NB4 (cell line): ENCODE data around the gene SERF2.

ENCODE experiments used
- MYC ChIP-seq: IDR thresholded peaks from 2 replicates; pipeline ENCODE4 v1.6.1; 2011; ENCODE audit warnings: low read depth, low read length
- POLR2A ChIP-seq: IDR thresholded peaks from 2 replicates; pipeline ENCODE4 v1.6.1; 2011; ENCODE audit warnings: mild to moderate bottlenecking; ENCODE audit not compliant: insufficient read length; ENCODE audit errors: extremely low read depth
- TF ChIP-seq, protein P1 (sequence below): IDR thresholded peaks from one replicate; pipeline ENCODE4 v1.5.1; 2012; ENCODE audit warnings: low read depth, low read length

DNA sequence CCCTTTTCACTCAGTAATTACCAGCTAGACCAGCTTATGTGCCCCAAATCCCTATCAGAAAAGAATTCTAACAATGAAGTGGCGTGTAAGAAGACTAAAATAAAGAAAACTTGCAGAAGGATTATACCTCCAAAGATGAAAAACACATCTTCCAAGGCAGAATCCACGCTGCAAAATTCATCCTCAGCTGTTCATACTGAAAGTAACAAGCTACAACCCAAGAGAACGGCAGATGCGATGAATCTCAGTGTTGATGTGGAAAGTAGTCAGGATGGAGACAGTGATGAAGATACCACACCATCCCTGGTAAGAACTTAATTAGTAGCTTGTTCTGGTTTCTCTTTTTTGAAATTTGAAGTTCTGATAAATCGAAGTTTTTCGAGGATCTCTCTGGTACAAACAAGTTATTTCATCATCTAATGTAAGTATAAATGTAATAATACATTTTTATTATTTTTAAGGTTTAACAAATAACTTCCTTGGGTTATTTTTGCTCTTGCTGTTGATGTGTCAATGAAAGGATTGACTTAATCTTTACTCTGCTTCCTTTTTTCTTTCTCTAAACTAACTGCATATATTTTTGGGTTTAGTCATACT, 36.0 kb downstream of the SERF2 start:
- TF ChIP-seq, protein P1, sequence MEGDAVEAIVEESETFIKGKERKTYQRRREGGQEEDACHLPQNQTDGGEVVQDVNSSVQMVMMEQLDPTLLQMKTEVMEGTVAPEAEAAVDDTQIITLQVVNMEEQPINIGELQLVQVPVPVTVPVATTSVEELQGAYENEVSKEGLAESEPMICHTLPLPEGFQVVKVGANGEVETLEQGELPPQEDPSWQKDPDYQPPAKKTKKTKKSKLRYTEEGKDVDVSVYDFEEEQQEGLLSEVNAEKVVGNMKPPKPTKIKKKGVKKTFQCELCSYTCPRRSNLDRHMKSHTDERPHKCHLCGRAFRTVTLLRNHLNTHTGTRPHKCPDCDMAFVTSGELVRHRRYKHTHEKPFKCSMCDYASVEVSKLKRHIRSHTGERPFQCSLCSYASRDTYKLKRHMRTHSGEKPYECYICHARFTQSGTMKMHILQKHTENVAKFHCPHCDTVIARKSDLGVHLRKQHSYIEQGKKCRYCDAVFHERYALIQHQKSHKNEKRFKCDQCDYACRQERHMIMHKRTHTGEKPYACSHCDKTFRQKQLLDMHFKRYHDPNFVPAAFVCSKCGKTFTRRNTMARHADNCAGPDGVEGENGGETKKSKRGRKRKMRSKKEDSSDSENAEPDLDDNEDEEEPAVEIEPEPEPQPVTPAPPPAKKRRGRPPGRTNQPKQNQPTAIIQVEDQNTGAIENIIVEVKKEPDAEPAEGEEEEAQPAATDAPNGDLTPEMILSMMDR: no peak
- TF ChIP-seq MYC (no peak), POLR2A (no peak)
